ENCODE data around the gene DMD.

DNA sequence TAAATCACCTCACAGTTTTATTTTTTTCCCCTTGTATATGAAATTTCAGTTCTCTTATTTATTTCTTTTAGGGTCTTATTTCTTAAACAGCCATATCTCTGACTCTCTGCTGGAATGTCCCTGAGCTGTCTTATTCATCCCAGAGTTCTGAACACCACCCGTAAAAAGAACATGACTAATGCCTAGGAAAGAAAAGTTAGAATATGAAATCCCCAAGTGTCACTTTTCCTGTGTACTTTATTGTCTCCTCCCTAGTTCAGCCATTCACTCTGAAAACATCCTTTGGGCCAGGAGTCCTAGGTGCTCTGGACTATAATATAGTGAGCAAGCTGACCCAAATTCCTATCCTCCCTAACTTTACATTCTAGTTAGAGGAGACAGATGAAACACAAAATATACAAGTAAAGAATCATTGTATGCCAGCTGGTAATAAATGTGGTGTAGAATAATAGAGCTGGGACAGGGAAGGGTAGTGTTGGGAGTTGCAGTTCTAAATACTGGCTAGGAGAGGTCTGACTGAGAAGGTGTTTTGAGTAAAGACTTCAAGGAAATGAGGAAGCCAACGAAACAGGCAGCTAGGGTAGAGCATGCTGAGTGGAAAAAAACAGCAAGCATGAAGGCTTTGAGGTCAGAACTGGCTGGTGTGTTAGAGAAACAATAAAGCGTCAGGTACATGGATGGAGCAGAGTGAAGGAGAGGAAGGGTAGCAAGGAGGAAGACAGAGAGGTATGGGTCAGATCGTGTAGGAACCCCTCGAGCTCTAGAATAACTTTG is 2098.9 kb downstream of the DMD start:
- TF ChIP-seq, protein P1, sequence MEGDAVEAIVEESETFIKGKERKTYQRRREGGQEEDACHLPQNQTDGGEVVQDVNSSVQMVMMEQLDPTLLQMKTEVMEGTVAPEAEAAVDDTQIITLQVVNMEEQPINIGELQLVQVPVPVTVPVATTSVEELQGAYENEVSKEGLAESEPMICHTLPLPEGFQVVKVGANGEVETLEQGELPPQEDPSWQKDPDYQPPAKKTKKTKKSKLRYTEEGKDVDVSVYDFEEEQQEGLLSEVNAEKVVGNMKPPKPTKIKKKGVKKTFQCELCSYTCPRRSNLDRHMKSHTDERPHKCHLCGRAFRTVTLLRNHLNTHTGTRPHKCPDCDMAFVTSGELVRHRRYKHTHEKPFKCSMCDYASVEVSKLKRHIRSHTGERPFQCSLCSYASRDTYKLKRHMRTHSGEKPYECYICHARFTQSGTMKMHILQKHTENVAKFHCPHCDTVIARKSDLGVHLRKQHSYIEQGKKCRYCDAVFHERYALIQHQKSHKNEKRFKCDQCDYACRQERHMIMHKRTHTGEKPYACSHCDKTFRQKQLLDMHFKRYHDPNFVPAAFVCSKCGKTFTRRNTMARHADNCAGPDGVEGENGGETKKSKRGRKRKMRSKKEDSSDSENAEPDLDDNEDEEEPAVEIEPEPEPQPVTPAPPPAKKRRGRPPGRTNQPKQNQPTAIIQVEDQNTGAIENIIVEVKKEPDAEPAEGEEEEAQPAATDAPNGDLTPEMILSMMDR (IDR thresholded peaks at IDR 0.05) = no peak
- TF ChIP-seq POLR2A (IDR thresholded peaks at IDR 0.05) = no peak
